ENCODE data around the gene KLK6. TPM values are rescaled to one million over a fixed set of nuclear protein-coding genes. Genes with fewer than 3 reads are reported as not detected.

Gene KLK6
- total RNA-seq, 2 donors from 2014 or later = not detected

- Histone ChIP-seq H3K27ac (no peak overlapping the region), H3K4me1 (ENCODE audit: control insufficient read depth in 1 of 2, low read depth in 2 of 2) (no peaks in the 10 kb centered on the region), H3K9me3 (no peaks in the 10 kb centered on the region), H3K36me3 (no peaks in the 10 kb centered on the region), H3K4me3 (no peak overlapping the region), H3K27me3 (replicated peaks; ENCODE audit: insufficient read depth) (no peaks in the 10 kb centered on the region)
- DNase-seq (ENCODE audit: low spot score) (no peak), ATAC-seq (ENCODE audit: insufficient number of reproducible peaks, low FRiP score, low read depth) (no peak)
- TF ChIP-seq, protein P1, sequence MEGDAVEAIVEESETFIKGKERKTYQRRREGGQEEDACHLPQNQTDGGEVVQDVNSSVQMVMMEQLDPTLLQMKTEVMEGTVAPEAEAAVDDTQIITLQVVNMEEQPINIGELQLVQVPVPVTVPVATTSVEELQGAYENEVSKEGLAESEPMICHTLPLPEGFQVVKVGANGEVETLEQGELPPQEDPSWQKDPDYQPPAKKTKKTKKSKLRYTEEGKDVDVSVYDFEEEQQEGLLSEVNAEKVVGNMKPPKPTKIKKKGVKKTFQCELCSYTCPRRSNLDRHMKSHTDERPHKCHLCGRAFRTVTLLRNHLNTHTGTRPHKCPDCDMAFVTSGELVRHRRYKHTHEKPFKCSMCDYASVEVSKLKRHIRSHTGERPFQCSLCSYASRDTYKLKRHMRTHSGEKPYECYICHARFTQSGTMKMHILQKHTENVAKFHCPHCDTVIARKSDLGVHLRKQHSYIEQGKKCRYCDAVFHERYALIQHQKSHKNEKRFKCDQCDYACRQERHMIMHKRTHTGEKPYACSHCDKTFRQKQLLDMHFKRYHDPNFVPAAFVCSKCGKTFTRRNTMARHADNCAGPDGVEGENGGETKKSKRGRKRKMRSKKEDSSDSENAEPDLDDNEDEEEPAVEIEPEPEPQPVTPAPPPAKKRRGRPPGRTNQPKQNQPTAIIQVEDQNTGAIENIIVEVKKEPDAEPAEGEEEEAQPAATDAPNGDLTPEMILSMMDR (IDR thresholded peaks at IDR 0.05) = no peak
Measured at GRCh38 chr19:50964266-50964665, 5.1 kb downstream of the KLK6 start.

DNA sequence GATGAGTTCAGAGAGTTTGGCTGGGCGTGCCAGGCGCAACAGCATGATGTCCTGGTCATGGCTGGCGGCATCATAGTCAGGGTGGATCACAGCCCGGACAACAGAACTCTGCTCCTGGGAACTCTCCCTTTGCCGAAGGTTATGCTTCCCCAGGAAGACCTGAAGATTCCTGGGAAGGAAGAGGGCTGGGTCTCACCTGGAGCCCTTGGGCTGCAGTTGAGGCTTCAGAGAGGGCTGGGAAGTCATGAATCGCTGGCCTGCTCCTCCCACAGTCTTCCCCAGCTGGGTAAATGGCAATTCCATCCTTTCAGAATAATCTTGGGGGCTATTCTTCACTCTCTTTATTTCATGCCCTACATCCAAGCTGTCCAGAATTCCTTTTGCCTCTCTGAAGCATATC lies 6.0 kb downstream of the KLK6 start:
- no peaks in the 10 kb centered on the region for H3K4me1 ChIP-seq (ENCODE audit: control insufficient read depth in 1 of 2, low read depth in 2 of 2)
- no peak overlapping the region for H3K27ac ChIP-seq
- DNase-seq (ENCODE audit: low spot score) (no peak), ATAC-seq (ENCODE audit: insufficient number of reproducible peaks, low FRiP score, low read depth) (no peak)
- no peak overlapping the region for H3K4me3 ChIP-seq
- no peaks in the 10 kb centered on the region for H3K9me3 ChIP-seq
- no peaks in the 10 kb centered on the region for H3K27me3 ChIP-seq (replicated peaks; ENCODE audit: insufficient read depth)
- H3K36me3 ChIP-seq = no peaks in the 10 kb centered on the region
- TF ChIP-seq, protein P1 (IDR thresholded peaks at IDR 0.05) = no peak

DNA sequence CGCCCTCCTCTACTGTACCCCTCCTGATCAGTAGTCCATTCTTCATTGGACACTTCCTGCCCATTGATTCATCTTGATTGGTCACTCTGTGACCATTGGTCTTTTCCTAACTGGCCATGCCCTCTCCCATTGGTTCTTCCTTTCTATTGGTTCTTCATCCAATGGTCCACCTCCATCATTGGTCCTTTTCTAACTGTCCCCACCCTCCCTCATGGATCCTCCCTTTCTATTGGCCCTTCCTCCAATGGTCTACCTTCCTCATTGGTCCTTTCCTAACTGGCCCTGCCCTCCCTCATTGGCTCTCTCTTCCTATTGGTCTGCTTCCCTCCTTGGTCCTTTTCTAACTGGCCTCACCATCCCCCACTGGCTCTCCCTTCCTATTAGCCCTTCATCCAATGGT lies 7.1 kb downstream of the KLK6 start:
- no peak for ATAC-seq (ENCODE audit: insufficient number of reproducible peaks, low FRiP score, low read depth)
- H3K9me3 ChIP-seq = no peaks in the 10 kb centered on the region
- H3K4me3 ChIP-seq = no peak overlapping the region
- no peaks in the 10 kb centered on the region for H3K4me1 ChIP-seq (ENCODE audit: control insufficient read depth in 1 of 2, low read depth in 2 of 2)
- H3K27ac ChIP-seq = no peak overlapping the region
- TF ChIP-seq, protein P1 (IDR thresholded peaks at IDR 0.05) = no peak
- H3K36me3 ChIP-seq = no peaks in the 10 kb centered on the region
- H3K27me3 ChIP-seq (replicated peaks; ENCODE audit: insufficient read depth) = no peaks in the 10 kb centered on the region
- no peak for DNase-seq (ENCODE audit: low spot score)

- DNase-seq (ENCODE audit: low spot score) (no peak), ATAC-seq (ENCODE audit: insufficient number of reproducible peaks, low FRiP score, low read depth) (no peak)
- no peaks in the 10 kb centered on the region for H3K4me1 ChIP-seq (ENCODE audit: control insufficient read depth in 1 of 2, low read depth in 2 of 2)
- TF ChIP-seq, protein P1 (IDR thresholded peaks at IDR 0.05) = no peak
- H3K27ac ChIP-seq = no peak overlapping the region
- H3K36me3 ChIP-seq = no peaks in the 10 kb centered on the region
- no peaks in the 10 kb centered on the region for H3K27me3 ChIP-seq (replicated peaks; ENCODE audit: insufficient read depth)
- H3K9me3 ChIP-seq = no peaks in the 10 kb centered on the region
- no peak overlapping the region for H3K4me3 ChIP-seq
Measured at GRCh38 chr19:50959731-50960500, 9.5 kb downstream of the KLK6 start.

- H3K4me1 ChIP-seq (ENCODE audit: control insufficient read depth in 1 of 2, low read depth in 2 of 2) = no peaks in the 10 kb centered on the region
- DNase-seq (ENCODE audit: low spot score) = no peak
- TF ChIP-seq, protein P1 (IDR thresholded peaks at IDR 0.05) = no peak
- no peak overlapping the region for H3K27ac ChIP-seq
- no peaks in the 10 kb centered on the region for H3K27me3 ChIP-seq (replicated peaks; ENCODE audit: insufficient read depth)
- H3K36me3 ChIP-seq = no peaks in the 10 kb centered on the region
- no peak overlapping the region for H3K4me3 ChIP-seq
- H3K9me3 ChIP-seq = no peaks in the 10 kb centered on the region
- ATAC-seq (ENCODE audit: insufficient number of reproducible peaks, low FRiP score, low read depth) = no peak
Measured at GRCh38 chr19:50957587-50957986, 11.8 kb downstream of the KLK6 start.
